ENCODE results near the gene MAP1S.
A peak's percentile ranks its signal among the peaks of the same experiment; 100 is the strongest.

The MAP1S gene

DNA sequence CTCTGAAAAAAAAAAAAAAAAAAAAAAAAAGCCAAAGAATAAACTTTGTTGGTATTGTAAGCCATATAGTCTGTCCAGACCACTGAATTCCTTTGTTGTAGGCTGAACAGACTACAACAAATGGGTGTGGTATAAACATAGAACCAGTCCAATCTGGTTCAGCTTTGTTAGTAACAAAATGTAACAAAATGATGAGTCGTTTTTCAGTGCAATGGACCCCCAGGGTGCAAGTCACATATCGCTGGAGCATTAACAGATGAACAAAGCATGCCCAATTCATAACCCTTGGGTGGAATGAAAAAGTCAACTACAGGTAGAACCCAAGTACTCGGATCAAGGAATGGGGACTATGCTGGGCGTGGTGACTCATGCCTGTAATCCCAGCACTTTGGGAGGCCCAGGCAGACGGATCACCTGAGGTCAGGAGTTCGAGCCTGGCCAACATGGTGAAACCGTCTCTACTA lies 18.4 kb downstream of the MAP1S start:
- DNase-seq: peak in 1 of 2 experiments; percentile 7

DNA sequence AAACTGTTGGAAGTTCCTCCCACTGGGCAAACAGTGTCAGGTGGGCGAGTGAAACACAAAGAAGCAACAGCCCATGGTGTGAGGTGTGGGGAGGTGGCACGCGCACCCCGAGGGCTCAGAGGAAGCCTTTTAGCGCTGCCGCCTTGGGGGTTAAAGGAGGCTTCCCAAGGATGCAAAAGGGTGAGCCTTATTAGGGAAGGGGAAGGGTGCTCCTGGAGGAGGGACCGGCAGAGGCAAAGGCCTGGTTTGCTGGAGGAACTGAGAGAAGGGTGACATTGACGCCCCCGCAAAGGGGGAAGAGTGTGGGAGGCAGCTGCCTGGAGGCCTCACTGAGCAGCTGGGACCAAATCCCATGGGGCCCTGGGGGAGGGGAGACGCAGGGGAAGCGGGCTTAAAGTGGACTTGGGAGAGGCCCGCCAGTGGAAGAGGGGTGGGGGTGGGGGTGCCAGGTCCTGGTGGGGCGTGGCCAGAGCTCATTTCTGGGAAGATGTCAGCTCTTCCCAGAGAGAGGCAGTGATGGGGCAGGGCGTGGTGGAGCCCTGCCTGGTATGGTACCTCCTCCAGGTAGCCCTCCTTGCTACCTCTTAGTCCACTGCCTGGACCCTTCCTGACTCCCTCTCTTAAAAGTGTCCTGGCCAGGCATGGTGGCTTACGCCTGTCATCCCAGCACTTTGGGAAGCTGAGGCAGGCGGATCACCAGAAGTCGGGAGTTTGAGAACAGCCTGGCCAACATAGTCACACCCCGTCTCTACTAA lies 20.0 kb downstream of the MAP1S start:
- no peak for DNase-seq

DNA sequence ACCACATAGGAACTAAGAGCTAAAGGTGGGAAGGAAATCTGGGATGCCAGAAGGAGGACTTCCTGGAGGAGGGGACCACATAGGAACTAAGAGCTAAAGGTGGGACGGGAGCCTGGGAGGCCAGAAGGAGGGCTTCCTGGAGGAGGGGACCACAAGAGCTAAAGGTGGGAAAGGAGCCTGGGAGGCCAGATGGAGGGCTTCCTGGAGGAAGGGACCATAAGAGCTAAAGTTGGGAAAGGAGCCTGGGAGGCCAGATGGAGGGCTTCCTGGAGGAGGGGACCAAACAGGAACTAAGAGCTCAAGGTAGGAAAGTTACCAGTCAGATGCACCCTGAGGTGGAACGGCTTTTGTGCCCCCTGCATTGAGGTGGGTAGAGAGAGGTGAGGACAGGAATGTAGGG lies 22.2 kb downstream of the MAP1S start:
- no peak for DNase-seq

- DNase-seq: peak in 1 of 2 experiments; percentile 30
These were observed 24.7 kb downstream of the MAP1S start for GRCh38 chr19:17743874-17744580.

DNA sequence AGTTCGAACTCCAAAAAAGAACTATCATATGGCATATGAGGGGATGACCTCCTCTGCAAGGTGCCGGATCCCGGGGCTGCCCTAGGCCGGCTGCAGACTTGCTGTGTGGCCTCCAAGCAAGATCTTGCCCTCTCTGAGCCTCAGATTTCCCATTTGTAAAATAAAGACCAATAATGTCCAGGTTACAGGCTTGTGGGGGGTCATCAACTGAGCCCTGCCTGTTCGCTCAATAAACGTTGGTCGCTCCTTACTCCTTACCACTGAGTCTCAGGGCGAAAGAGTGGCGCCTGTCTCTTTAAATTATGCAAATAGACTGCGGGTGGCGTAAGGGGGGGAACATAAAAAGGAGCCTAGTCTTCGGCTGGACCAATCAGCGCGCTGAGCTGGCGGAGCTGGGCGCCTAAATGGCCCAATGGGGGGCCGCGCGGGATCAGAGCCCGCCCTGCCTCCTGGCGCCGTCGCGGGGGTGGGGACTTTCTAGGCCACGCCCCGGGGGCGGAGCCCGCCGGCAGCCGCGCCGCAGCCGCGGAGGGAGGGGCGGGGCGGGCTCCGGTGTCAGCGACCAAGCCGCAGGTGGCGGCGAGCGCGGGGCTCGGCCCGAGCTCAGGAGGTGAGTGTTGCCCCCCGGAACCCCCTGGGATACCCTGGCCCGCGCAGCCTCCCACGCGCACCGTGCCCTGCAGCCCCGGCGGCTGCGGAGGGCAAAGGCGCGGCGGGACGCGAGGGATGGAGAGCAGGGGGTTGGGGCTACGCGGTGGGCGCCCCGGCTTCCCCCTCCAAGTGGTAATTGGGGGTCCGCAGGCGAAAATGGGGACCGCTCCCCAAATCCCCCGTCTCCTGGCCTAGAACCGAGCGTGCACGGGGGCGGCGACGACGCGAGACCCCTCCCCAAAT lies 28.2 kb downstream of the MAP1S start:
- DNase-seq: peak; percentile 73 to 92

GRCh38 chr19:17748884-17749638 lies 29.8 kb downstream of the MAP1S start:
- no peak for DNase-seq

- DNase-seq: peak in 1 of 2 experiments; percentile 21
These were observed 30.6 kb downstream of the MAP1S start for GRCh38 chr19:17749912-17750317.

DNA sequence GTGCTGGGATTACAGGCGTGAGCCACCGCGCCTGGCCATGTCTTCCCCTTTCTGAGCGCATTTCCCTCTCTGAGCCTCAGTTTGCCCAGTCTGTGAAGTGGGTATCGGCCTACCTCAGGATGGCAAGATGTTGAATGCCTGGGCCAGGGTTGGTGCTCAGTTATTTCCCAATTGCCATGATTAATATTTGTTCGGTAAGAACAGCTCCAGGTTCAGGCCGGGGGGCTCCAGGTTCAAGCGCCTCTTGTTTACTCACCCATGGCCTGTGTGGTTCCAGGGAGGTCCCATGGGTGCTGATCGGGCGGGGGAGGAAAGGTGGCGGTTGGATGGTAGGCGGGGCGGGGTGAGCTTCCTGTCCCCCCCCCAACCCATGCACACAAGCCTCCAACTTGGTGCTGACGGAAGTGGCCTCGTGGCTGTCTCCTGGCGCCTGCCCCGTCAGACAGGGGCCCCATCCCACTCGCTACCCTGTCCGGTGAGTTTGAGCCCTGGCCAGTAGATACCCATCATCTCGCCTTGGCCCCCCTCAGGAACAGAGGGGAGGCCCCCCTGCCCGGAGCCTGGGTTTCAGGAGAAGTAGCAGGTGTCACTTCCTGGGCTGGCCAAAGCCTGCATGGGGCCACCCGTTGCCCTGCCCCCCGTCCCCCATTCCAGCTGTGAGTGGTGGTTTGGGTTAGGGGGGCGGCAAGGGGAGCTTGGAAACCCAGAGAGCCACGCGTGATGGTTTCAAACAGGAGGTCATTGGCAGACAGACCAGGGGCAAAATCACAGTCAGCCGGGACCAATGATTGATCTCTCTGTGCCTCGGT lies 32.0 kb downstream of the MAP1S start, which contains the start of gene FCHO1:
Gene FCHO1, plus strand, starts transcription at position 375 of the 809 bp plus-strand sequence. CDS start 3,688 bp downstream, outside the sequence.
- DNase-seq: no peak

GRCh38 chr19:17751912-17752273 lies 32.6 kb downstream of the MAP1S start:
- no peak for DNase-seq

DNA sequence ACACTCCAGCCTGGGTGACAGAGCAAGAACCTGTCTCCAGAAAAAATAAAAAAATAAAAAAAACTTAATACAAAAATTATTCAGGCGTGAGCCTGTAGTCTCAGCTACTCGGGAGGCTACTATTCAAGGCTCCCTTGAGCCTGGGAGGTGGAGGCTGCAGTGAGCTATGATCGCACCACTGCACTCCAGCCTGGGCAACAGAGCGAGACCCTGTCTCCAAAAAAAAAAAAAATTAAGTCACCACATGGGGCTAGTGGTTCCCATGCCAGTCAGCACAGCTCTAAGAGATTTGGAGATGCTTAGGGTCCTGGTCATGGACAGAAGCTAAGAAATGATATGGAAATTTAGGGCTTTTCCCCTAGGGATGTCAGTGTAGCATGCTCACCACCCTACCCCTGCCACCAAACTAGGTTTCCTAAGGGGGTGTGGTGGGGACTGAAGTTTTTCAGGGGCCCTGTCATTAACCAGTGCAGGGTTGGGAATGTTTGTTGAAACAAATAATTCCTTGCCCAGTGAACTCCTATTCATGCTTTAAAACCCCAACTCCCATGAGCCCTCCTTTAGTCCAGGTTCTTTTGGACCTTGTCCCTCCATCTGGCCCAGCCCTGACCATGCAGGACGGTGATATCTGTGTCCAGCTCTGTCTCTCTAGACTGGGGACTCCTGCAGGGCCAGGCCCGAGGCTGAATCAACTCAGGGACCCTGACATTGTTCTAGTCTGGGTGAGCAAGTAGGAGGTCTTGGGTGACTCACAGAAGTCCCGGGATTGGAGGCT lies 33.8 kb downstream of the MAP1S start:
- no peak for DNase-seq

DNA sequence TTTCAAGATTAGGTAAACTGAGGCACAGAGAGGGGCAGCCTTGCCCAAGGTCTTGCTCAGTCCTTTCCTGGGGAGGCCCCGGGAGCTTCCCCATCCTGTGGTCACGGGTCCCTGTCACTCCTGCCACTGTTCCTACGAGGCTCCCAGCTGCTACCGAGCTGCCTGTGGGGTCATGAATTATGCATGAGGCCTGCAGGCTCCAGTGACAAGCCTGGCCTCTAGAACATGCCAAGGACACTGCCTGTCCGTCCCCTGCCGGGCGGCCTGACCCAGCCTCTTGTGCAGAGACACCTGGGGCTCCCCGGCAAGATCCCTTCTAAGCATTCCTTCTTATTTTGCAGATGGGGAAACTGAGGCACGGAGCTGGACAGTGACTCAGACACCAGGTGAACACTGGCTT lies 34.7 kb downstream of the MAP1S start:
- DNase-seq: no peak

- DNase-seq: no peak
These were observed 35.6 kb downstream of the MAP1S start for GRCh38 chr19:17754634-17755442.

DNA sequence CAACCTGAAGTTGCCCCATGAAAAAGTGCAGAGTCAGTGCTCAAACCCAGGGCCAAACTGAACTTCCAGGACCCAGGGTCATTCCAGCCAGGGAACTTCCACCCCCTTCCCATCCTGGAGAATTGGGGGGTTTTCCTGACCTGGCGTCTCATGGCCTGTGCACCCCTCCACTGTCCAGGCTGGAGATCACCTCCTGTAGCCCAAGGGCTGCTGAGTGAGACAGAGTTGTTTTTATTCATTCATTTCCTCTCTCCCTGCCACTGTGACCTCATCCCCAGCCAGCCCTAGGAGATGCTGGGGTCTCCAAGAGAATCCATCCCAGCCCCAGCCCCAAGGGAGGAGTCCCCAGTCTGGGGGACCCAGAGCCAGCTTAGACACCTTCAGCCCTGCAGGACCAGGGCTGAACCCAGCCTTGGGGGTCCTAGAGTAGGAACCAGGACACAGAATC lies 36.2 kb downstream of the MAP1S start:
- DNase-seq: no peak

- DNase-seq: peak in 1 of 2 experiments; percentile 33
These were observed 36.8 kb downstream of the MAP1S start for GRCh38 chr19:17755977-17756670.

- peak in 1 of 2 experiments; percentile 26 for DNase-seq
These were observed 37.8 kb downstream of the MAP1S start for GRCh38 chr19:17757125-17757524.

- no peak for DNase-seq
These were observed 39.2 kb downstream of the MAP1S start for GRCh38 chr19:17758515-17758914.

DNA sequence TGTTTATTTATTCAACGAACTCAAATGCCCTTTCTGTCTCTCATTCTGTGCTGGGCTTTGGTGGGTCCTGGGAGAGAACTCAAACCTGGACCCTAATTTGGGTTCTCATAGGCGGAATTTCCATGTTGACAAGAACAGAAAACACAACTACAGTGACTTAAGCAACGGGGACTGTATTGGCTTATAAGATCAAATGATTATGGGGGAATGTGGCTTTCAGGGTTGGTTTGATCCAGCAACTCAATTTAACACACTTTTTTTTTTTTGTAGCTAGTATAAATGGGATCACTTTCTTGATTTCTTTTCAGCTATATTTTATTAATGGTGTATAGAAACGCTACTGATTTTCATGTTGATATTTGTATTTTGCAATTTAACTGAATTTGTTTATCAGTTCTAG lies 41.9 kb downstream of the MAP1S start:
- DNase-seq: no peak

GRCh38 chr19:17762505-17763229 lies 43.4 kb downstream of the MAP1S start:
- DNase-seq: peak in 1 of 2 experiments; percentile 66
